H1 (cell line): ENCODE data around the gene CORIN. TPM values are rescaled to one million over a fixed set of nuclear protein-coding genes. Genes with fewer than 3 reads are reported as not detected.

ENCODE experiments used
- CTCF ChIA-PET: fragments of 300-600 bp; sonication (Branson Sonifier 250); formaldehyde crosslinking; loops from one replicate; lab custom pipeline; 2021; ENCODE audit not compliant: partially characterized antibody; lab: Charles Lee
- POLR2A ChIA-PET: fragments of 300-600 bp; sonication (Branson Sonifier 250); formaldehyde crosslinking; loops from one replicate; lab custom pipeline; 2021; ENCODE audit warnings: inconsistent platforms; ENCODE audit not compliant: partially characterized antibody; lab: Charles Lee
- DNase-seq, 2 experiments: peaks; one replicate each; pipeline versions ENCODE4 v3.0.0 to v3.0.0-alpha.2; 2010 to 2022; ENCODE audit warnings: low spot score in 2 of 2, low read depth in 1 of 2, mixed read lengths in 1 of 2
- FAIRE-seq: peaks from 2 replicates; lab custom pipeline; 2011; peaks lifted over from hg19 to GRCh38; lab: Jason Lieb, UNC
- H2AFZ ChIP-seq: 2 replicates; pipeline ENCODE4 v1.8.1; 2012; ENCODE audit warnings: low read length, inconsistent platforms
- H2AK5ac ChIP-seq: 2 replicates; pipeline ENCODE4 v1.6.1; 2013; ENCODE audit warnings: low read depth, low read length
- H2BK120ac ChIP-seq: replicated peaks from 2 replicates; pipeline ENCODE3; 2013; ENCODE audit warnings: low read depth, low read length, inconsistent platforms
- H2BK12ac ChIP-seq: 2 replicates; pipeline ENCODE4 v1.6.1; 2013; ENCODE audit warnings: low read depth, low read length
- H2BK15ac ChIP-seq: 2 replicates; pipeline ENCODE4 v1.6.1; 2013; ENCODE audit warnings: low read length
- H2BK20ac ChIP-seq: 2 replicates; pipeline ENCODE4 v1.6.1; 2013; ENCODE audit warnings: low read length
- H2BK5ac ChIP-seq: 2 replicates; pipeline ENCODE4 v1.6.1; 2013; ENCODE audit warnings: low read depth, low read length
- H3K14ac ChIP-seq: 2 replicates; pipeline ENCODE4 v1.6.1; 2013; ENCODE audit warnings: inconsistent platforms; ENCODE audit not compliant: insufficient read length
- H3K18ac ChIP-seq: 2 replicates; pipeline ENCODE4 v1.6.1; 2013; ENCODE audit warnings: low read length; ENCODE audit errors: extremely low read depth
- H3K23ac ChIP-seq: 2 replicates; pipeline ENCODE4 v1.6.1; 2013; ENCODE audit warnings: inconsistent platforms; ENCODE audit not compliant: insufficient read length
- H3K23me2 ChIP-seq: 2 replicates; pipeline ENCODE4 v1.6.1; 2013; ENCODE audit warnings: low read depth, low read length
- H3K27ac ChIP-seq: 2 replicates; pipeline ENCODE4 v1.6.1; 2011; ENCODE audit warnings: low read depth, low read length, inconsistent platforms
- H3K27me3 ChIP-seq, 4 experiments: replicated peaks in 1 of 4; 1 replicate in 1 of 4; 2 replicates in 3 of 4; pipeline versions ENCODE4 v1.6.1 to v1.8.1; 2011 to 2013; ENCODE audit warnings: low read length in 3 of 4, mild to moderate bottlenecking in 3 of 4, inconsistent platforms in 2 of 4, mixed read lengths in 2 of 4, moderate library complexity in 1 of 4; ENCODE audit not compliant: control insufficient read depth in 3 of 4, insufficient read depth in 3 of 4; ENCODE audit errors: extremely low read depth in 1 of 4
- H3K36me3 ChIP-seq, 4 experiments: 2 replicates each; pipeline versions ENCODE4 v1.6.1 to v1.8.1; 2011 to 2013; ENCODE audit warnings: mild to moderate bottlenecking in 4 of 4, low read length in 3 of 4, moderate library complexity in 2 of 4, control low read depth in 1 of 4, inconsistent platforms in 1 of 4; ENCODE audit not compliant: insufficient read depth in 4 of 4, control insufficient read depth in 2 of 4
- H3K4ac ChIP-seq: replicated peaks from 2 replicates; pipeline ENCODE3; 2013; ENCODE audit warnings: low read length, low read depth, mixed read lengths, inconsistent platforms; ENCODE audit not compliant: insufficient read length
- H3K4me1 ChIP-seq, 4 experiments: replicated peaks in 1 of 4; 1 replicate in 1 of 4; 2 replicates in 3 of 4; pipeline versions ENCODE4 v1.6.1 to v1.8.1; 2011 to 2013; ENCODE audit warnings: low read length in 3 of 4, inconsistent platforms in 2 of 4, mixed read lengths in 1 of 4; ENCODE audit not compliant: insufficient read depth in 4 of 4, control insufficient read depth in 3 of 4
- H3K4me2 ChIP-seq, 2 experiments: 2 replicates each; pipeline versions ENCODE4 v1.6.1 to v1.8.1; 2011 to 2013; ENCODE audit warnings: low read depth in 2 of 2, low read length in 2 of 2, control low read depth in 1 of 2, inconsistent platforms in 1 of 2, mild to moderate bottlenecking in 1 of 2; ENCODE audit not compliant: insufficient read depth in 1 of 2
- H3K4me3 ChIP-seq, 4 experiments: fragments of 200-600, 300-600 bp in 1 of 4; sonication (generic), shearing (Covaris generic), sonication (Bioruptor Twin) in 1 of 4; 2 replicates each; pipeline versions ENCODE4 v1.5.1 to v1.8.1; 2011 to 2016; ENCODE audit warnings: low read length in 4 of 4, low read depth in 3 of 4, control low read depth in 2 of 4, inconsistent platforms in 2 of 4, mild to moderate bottlenecking in 2 of 4, mixed read lengths in 1 of 4, moderate library complexity in 1 of 4; ENCODE audit not compliant: insufficient read depth in 2 of 4; ENCODE audit errors: extremely low read depth in 1 of 4
- H3K56ac ChIP-seq: replicated peaks from 2 replicates; pipeline ENCODE3; 2013; ENCODE audit warnings: low read depth, mild to moderate bottlenecking, mixed read lengths, low read length, inconsistent platforms; ENCODE audit not compliant: insufficient read length
- H3K79me1 ChIP-seq: 2 replicates; pipeline ENCODE4 v1.6.1; 2013; ENCODE audit warnings: low read depth, low read length, control low read depth
- H3K79me2 ChIP-seq, 2 experiments: 2 replicates each; pipeline versions ENCODE4 v1.6.1 to v1.8.1; 2012 to 2013; ENCODE audit warnings: low read length in 2 of 2, mild to moderate bottlenecking in 2 of 2, inconsistent platforms in 1 of 2; ENCODE audit not compliant: insufficient read depth in 2 of 2, control insufficient read depth in 1 of 2
- H3K9ac ChIP-seq, 4 experiments: replicated peaks in 1 of 4; 1 replicate in 1 of 4; 2 replicates in 3 of 4; pipeline versions ENCODE4 v1.6.1 to v1.8.1; 2011 to 2013; ENCODE audit warnings: low read depth in 3 of 4, low read length in 3 of 4, control low read depth in 2 of 4, mild to moderate bottlenecking in 2 of 4, moderate library complexity in 2 of 4, inconsistent platforms in 1 of 4; ENCODE audit errors: extremely low read depth in 1 of 4
- H3K9me3 ChIP-seq, 2 experiments: 2 replicates each; pipeline versions ENCODE4 v1.6.1 to v1.8.1; 2012 to 2013; ENCODE audit warnings: mild to moderate bottlenecking in 2 of 2, moderate library complexity in 2 of 2, control low read depth in 1 of 2, inconsistent platforms in 1 of 2, low read depth in 1 of 2, low read length in 1 of 2, mixed read lengths in 1 of 2; ENCODE audit not compliant: insufficient read depth in 2 of 2
- H4K20me1 ChIP-seq, 2 experiments: replicated peaks in 1 of 2; 2 replicates each; pipeline versions ENCODE3 to v1.8.1; 2011 to 2013; ENCODE audit warnings: inconsistent platforms in 2 of 2, low read length in 2 of 2, mild to moderate bottlenecking in 1 of 2; ENCODE audit not compliant: insufficient read depth in 2 of 2, control insufficient read depth in 1 of 2
- H4K5ac ChIP-seq: 2 replicates; pipeline ENCODE4 v1.6.1; 2013; ENCODE audit warnings: low read length, low read depth, mixed read lengths, inconsistent platforms; ENCODE audit not compliant: insufficient read length
- H4K8ac ChIP-seq: 2 replicates; pipeline ENCODE4 v1.8.0; 2013; ENCODE audit warnings: mild to moderate bottlenecking, moderate library complexity, low read length, inconsistent platforms; ENCODE audit not compliant: insufficient read depth; ENCODE audit errors: extremely low read depth
- H4K91ac ChIP-seq: replicated peaks from 2 replicates; pipeline ENCODE3; 2013; ENCODE audit warnings: low read length, mixed read lengths, inconsistent platforms; ENCODE audit not compliant: insufficient read length
- CHD1 ChIP-seq: IDR thresholded peaks from 2 replicates; pipeline ENCODE4 v1.6.1; 2012; ENCODE audit warnings: low read depth, low read length, improper control_type of control experiment
- HDAC6 ChIP-seq: IDR thresholded peaks from one replicate; pipeline ENCODE4 v1.7.1; 2012; ENCODE audit warnings: low read depth, mild to moderate bottlenecking, inconsistent platforms, low read length, moderate library complexity
- NANOG ChIP-seq: IDR thresholded peaks from 2 replicates; pipeline ENCODE4 v1.6.1; 2011; ENCODE audit warnings: low read length, low read depth, mild to moderate bottlenecking, inconsistent platforms; ENCODE audit not compliant: insufficient read depth, poor library complexity, severe bottlenecking
- RBBP5 ChIP-seq: IDR thresholded peaks from 2 replicates; pipeline ENCODE4 v1.7.1; 2012; ENCODE audit warnings: low read depth, mild to moderate bottlenecking, inconsistent platforms, low read length, moderate library complexity, borderline replicate concordance
- RNF2 ChIP-seq: fragments of 200-900, 300-1000 bp; sonication (generic); IDR thresholded peaks from 2 replicates; pipeline ENCODE4 v1.7.1; 2016; ENCODE audit warnings: borderline replicate concordance, low read depth, mild to moderate bottlenecking, antibody characterized with exemption, low read length; ENCODE audit not compliant: poor library complexity, severe bottlenecking; ENCODE audit errors: missing control alignments
- RXRA ChIP-seq: IDR thresholded peaks from 2 replicates; pipeline ENCODE4 v1.6.1; 2011; ENCODE audit warnings: low read depth, mild to moderate bottlenecking, low read length, moderate library complexity; ENCODE audit not compliant: insufficient read depth
- SIRT6 ChIP-seq: IDR thresholded peaks from one replicate; pipeline ENCODE4 v1.7.1; 2012; ENCODE audit warnings: low read length, inconsistent platforms
- SIX5 ChIP-seq: IDR thresholded peaks from 2 replicates; pipeline ENCODE4 v1.6.1; 2011; ENCODE audit warnings: mild to moderate bottlenecking, low read depth, low read length
- TBP ChIP-seq: IDR thresholded peaks from 2 replicates; pipeline ENCODE4 v1.6.1; 2011; ENCODE audit warnings: low read depth, low read length, improper control_type of control experiment
- WGBS, 2 experiments: shearing (Covaris generic) in 1 of 2; methylation state at CpG; one replicate each; pipeline versions ENCODE4 v1.1.6 to v1.1.7; 2013 to 2015; ENCODE audit warnings: low lambda C conversion rate in 2 of 2, mixed read lengths in 2 of 2, inconsistent platforms in 1 of 2, low coverage in 1 of 2, missing lambda C conversion rate in 1 of 2; ENCODE audit not compliant: insufficient replicate concordance in 2 of 2, insufficient coverage in 1 of 2, insufficient read length in 1 of 2; ENCODE audit errors: extremely low coverage in 1 of 2, missing lambda C conversion rate in 1 of 2; 5-methylcytosine and 5-hydroxymethylcytosine counted together
- polyA plus RNA-seq, 7 experiments: library from polyadenylated mRNA; depleted of rRNA in 3 of 7; stranded (reverse) in 5 of 7; unstranded in 2 of 7; fragments of >200 nt in 5 of 7; fragments of 200-250 nt in 2 of 7; gene quantifications; 1 replicate in 5 of 7; 2 replicates in 1 of 7; 4 replicates in 1 of 7; pipeline versions ENCODE4 v1.2.1 to v1.2.3, GENCODE V29; 2011 to 2013; ENCODE audit warnings: missing spikeins in 2 of 7, mixed read lengths in 2 of 7
- total RNA-seq: library from RNA; stranded (reverse); fragmentation: NEBNext Ultra II Directional; extraction: Animal tissue kit (Norgen Biotek cat#: 25700); gene quantifications from 2 replicates; pipeline ENCODE4 v1.2.1, GENCODE V29; 2021
- TF ChIP-seq, protein P1 (sequence below): IDR thresholded peaks from 2 replicates; pipeline ENCODE4 v1.6.1; 2011; ENCODE audit warnings: low read depth, mild to moderate bottlenecking, low read length; ENCODE audit not compliant: insufficient read depth

CORIN gene
- total and polyA plus RNA-seq, 2 of the 8 experiments (the other 6 are each of a cell fraction or from before 2014, with no cell fraction given) = 0.09 to 0.32 TPM

DNA sequence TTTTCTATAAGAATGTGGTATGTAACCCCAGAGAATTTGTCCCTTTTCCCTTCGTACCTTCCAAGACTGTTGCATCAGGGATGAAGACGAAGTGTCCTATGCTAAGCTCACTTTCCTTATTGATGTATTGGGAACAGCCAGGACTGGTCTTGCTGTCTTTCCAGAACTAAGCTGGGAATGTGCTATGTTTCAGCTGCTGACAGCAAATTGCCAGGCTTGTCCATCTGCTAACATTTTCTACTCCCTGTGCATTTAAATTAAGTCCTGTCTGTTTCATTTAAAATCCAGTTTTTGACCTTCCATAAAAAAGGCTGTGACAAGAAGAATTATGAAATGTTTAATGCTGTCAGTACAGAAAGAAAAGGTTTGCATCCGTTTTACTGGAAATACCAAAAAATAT is 264.9 kb downstream of the CORIN start:
- Histone ChIP-seq H2BK15ac (no peak overlapping the region), H2AFZ (no peak overlapping the region), H2BK5ac (no peak overlapping the region), H3K9me3 (no peaks in the 10 kb centered on the region), H3K36me3 (no peaks in the 10 kb centered on the region), H3K79me2 (no peaks in the 10 kb centered on the region), H3K4ac (no peak overlapping the region), H2BK20ac (no peak overlapping the region), H2BK12ac (no peak overlapping the region), H4K8ac (no peak overlapping the region), H3K27ac (no peak overlapping the region), H2AK5ac (no peak overlapping the region), H4K91ac (no peak overlapping the region), H2BK120ac (no peak overlapping the region), H3K23me2 (no peaks in the 10 kb centered on the region; the same call in 1 of the 2 replicates), H3K9ac (no peak overlapping the region), H3K14ac (no peak overlapping the region), H4K5ac (no peak overlapping the region), H3K79me1 (no peaks in the 10 kb centered on the region), H3K27me3 (no peaks in the 10 kb centered on the region), H3K23ac (no peak overlapping the region), H3K4me1 (no peaks in the 10 kb centered on the region), H3K4me2 (no peak overlapping the region), H3K18ac (no peak overlapping the region), H4K20me1 (no peaks in the 10 kb centered on the region), H3K56ac (no peak overlapping the region), H3K4me3 (no peak overlapping the region)
- POLR2A ChIA-PET = no interaction called here
- FAIRE-seq (no peak), DNase-seq (no peak)
- 92% methylated on average over 3 of the region's 3 CpGs; no CpG with 5 or more reads in 1 of the 2 experiments for WGBS, 2 experiments
- CTCF ChIA-PET = interaction anchor here (0.6 to 1.5 kb wide), 6 partner anchors 8 to 36 kb away, joined by 3 to 5 read pairs (median 3); no protein-coding TSS in a partner anchor
- TF ChIP-seq, protein P1, sequence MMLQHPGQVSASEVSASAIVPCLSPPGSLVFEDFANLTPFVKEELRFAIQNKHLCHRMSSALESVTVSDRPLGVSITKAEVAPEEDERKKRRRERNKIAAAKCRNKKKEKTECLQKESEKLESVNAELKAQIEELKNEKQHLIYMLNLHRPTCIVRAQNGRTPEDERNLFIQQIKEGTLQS = no peak
- TF ChIP-seq CHD1 = no peak
- TF ChIP-seq SIX5 = no peak
- TF ChIP-seq TBP = no peak
- no peak for TF ChIP-seq RNF2
- no peak for TF ChIP-seq RBBP5
- TF ChIP-seq SIRT6 = no peak
- no peak for TF ChIP-seq HDAC6
- TF ChIP-seq NANOG = no peak
- TF ChIP-seq RXRA = no peak
